Activated T-cell treated with anti-CD3 and anti-CD28 coated beads, Interleukin-2, amount 50 U/mL, for 4 hours (primary cell): ENCODE data around the gene TRAF2. TPM values are rescaled to one million over a fixed set of nuclear protein-coding genes. Genes with fewer than 3 reads are reported as not detected.
A peak's percentile ranks its signal among the peaks of the same experiment; 100 is the strongest.

Experiments used
- ATAC-seq, 2 donors: fragments of 200-7000 bp; cut with Tn5 transposase; one replicate each; pipeline ENCODE4 v1.10.0; 2021
- DNase-seq: peaks from one replicate; pipeline ENCODE4 v3.0.0-alpha.2; 2020
- H3K27me3 Mint-ChIP-seq: one replicate; pipeline ENCODE4 v1.8.0; 2021; ENCODE audit warnings: low read depth, mixed read lengths
- H3K36me3 Mint-ChIP-seq: one replicate; pipeline ENCODE4 v1.8.0; 2022; ENCODE audit warnings: mixed read lengths; ENCODE audit not compliant: insufficient read depth
- H3K4me1 Mint-ChIP-seq: one replicate; pipeline ENCODE4 v1.8.0; 2021; ENCODE audit warnings: low read depth, mixed read lengths
- H3K4me3 Mint-ChIP-seq: one replicate; pipeline ENCODE4 v1.8.0; 2021; ENCODE audit warnings: mild to moderate bottlenecking, moderate library complexity, mixed read lengths
- H3K9me3 Mint-ChIP-seq: one replicate; pipeline ENCODE4 v1.8.0; 2021; ENCODE audit warnings: mixed read lengths
- total RNA-seq, 3 donors: library from RNA; stranded (reverse); gene quantifications; one replicate each; pipeline ENCODE4 v1.2.1, GENCODE V29; 2021

TRAF2 gene
- total RNA-seq, 3 donors from 2014 or later, result 64.3 to 73.4 (median 68.8) TPM

DNA sequence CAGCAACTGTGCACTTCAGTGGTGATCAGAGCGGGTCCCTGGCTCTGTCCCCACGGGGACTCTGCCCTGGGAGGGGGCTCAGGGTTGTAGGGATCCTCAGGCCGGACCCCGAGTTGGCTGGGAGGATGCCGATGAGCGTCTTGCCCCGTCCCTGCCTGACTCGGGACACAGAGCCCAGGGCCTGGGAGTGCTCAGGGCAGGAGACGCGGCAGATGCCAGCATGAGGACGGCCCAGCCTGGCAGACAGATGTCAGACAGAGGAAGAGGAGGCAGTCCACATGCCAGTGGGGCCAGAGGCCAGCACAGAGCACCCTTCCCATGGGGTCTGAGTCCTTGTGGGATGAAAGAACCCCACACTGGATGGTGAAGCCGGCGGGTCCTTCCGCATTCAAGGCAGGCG, 77.0 kb downstream of the TRAF2 start:
- Mint-ChIP-seq H3K4me1 (peaks cover 41% of the 10 kb centered on the region), H3K9me3 (no peaks in the 10 kb centered on the region), H3K27me3 (no peaks in the 10 kb centered on the region), H3K4me3 (no peak overlapping the region), H3K36me3 (no peaks in the 10 kb centered on the region)
- DNase-seq, result no peak
- ATAC-seq, result no peak

DNA sequence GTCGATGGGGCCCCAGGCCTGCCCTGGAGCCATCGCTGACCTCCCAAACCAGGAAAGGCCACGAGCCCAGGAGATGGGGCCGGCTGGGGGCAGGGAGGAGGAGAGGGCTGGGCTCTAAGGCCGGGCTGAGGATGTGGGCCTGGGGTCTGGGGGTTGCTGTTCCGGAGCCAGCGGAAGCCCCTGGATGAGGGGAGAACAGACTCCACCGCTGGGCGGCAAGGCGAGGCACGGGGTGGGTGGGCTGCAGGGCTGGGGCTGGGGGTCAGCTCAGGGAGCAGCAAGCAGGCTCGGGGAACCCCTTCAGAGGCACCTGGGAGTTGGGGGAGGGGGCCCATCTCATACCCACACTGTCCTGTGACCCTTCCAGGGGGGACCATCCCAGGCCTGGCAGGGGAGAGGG, 77.4 kb downstream of the TRAF2 start:
- peaks cover 41% of the 10 kb centered on the region for H3K4me1 Mint-ChIP-seq
- H3K9me3 Mint-ChIP-seq, result no peaks in the 10 kb centered on the region
- no peaks in the 10 kb centered on the region for H3K36me3 Mint-ChIP-seq
- no peak for ATAC-seq
- no peak for DNase-seq
- no peaks in the 10 kb centered on the region for H3K27me3 Mint-ChIP-seq
- H3K4me3 Mint-ChIP-seq, result no peak overlapping the region

DNA sequence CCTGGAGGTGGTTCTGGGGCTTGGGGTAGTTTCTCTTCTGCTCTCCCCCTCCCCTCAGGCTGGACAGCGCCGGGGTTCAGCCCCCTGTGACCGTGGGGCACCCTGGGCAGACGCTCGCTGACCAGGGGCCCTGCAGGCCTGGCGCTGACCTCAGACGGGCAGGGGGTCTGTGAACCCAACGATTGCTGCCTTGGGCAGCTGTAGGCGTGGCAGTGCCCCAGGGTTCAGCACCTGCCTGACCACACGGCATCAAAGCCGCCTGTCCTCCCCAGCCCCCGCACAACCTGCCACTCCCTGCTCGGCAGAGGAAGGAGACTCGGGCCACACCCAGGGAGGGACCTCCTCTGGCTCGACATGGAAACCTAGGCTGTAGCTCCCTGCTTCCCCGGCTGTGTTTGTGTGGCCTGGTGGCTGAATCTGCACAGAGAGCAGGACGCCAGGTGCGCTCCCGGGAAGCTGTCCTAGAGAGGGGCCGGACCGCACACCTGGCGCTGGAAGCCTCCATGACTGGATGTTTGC, 77.9 kb downstream of the TRAF2 start:
- peaks cover 38% of the 10 kb centered on the region for H3K4me1 Mint-ChIP-seq
- no peak for ATAC-seq
- no peak for DNase-seq
- H3K27me3 Mint-ChIP-seq, result no peaks in the 10 kb centered on the region
- no peak overlapping the region for H3K4me3 Mint-ChIP-seq
- no peaks in the 10 kb centered on the region for H3K9me3 Mint-ChIP-seq
- H3K36me3 Mint-ChIP-seq, result no peaks in the 10 kb centered on the region

DNA sequence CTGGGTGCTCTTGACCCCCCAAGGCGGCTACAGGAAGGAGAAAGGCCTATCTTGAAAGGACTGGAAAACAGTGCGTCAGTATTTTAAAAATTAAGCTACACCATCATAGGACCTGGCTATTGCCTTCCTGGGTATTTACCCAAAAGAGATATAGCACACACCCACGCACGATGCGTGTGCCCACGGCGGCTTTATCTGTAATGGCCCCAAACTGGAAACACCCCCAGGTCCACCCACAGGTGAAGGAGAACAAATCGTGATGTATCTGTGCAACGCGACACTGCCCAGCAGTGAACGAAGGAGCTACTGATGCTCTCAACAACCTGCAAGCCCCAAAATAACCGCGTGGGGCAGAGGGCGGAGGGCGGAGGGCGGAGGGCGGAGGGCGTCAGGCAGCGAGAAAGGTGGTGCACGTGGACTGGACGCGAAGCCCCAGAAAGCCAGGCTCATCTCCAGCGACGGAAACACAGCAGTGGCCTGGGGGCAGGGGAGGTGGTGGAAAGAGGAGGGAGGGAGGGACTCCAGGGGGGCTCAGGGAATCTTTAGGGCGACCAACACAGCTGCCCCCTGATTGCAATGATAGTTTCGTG, 78.6 kb downstream of the TRAF2 start:
- DNase-seq (no peak), ATAC-seq (no peak)
- no peaks in the 10 kb centered on the region for H3K9me3 Mint-ChIP-seq
- no peak overlapping the region for H3K4me3 Mint-ChIP-seq
- H3K27me3 Mint-ChIP-seq, result no peaks in the 10 kb centered on the region
- H3K4me1 Mint-ChIP-seq, result peaks cover 36% of the 10 kb centered on the region
- H3K36me3 Mint-ChIP-seq, result no peaks in the 10 kb centered on the region

DNA sequence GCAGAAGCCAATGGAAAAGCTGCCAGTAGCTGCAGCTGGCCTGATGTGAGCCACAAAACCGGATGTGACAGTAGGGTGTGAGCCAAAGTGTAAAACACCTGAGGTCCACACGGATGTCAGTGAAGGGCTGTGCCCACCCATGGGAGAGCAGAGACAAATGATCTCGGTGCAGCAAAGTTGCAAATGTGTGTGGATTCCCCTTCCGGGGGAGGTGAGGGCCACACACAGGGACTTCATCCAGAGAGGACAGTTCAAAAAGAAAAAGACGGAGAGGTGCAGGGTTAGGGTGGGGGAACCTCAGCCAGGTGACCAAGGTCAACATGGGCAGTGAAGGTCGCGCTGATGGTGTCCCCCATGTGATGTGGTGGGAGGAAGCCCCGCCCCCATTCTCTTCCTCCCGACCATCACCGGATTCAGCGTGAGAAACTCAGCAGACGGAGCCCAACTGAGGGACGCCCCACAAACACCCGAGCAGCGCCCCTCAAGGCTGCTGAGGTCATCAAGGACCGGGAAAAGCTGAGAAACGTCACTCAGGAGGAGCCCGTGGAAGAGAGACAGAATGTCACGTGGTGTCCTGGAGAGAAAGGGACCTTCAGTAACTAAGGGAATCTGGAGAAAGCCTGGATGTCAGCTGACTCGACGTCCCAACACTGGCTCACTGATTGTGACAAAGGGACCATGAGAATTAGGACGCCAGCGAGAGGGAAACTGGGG, 79.6 kb downstream of the TRAF2 start:
- DNase-seq, result no peak
- H3K4me1 Mint-ChIP-seq, result peaks cover 28% of the 10 kb centered on the region
- H3K4me3 Mint-ChIP-seq, result peak overlapping the region; percentile 56
- H3K27me3 Mint-ChIP-seq, result no peaks in the 10 kb centered on the region
- H3K36me3 Mint-ChIP-seq, result no peaks in the 10 kb centered on the region
- no peaks in the 10 kb centered on the region for H3K9me3 Mint-ChIP-seq
- peak; percentile 35 to 41 for ATAC-seq

DNA sequence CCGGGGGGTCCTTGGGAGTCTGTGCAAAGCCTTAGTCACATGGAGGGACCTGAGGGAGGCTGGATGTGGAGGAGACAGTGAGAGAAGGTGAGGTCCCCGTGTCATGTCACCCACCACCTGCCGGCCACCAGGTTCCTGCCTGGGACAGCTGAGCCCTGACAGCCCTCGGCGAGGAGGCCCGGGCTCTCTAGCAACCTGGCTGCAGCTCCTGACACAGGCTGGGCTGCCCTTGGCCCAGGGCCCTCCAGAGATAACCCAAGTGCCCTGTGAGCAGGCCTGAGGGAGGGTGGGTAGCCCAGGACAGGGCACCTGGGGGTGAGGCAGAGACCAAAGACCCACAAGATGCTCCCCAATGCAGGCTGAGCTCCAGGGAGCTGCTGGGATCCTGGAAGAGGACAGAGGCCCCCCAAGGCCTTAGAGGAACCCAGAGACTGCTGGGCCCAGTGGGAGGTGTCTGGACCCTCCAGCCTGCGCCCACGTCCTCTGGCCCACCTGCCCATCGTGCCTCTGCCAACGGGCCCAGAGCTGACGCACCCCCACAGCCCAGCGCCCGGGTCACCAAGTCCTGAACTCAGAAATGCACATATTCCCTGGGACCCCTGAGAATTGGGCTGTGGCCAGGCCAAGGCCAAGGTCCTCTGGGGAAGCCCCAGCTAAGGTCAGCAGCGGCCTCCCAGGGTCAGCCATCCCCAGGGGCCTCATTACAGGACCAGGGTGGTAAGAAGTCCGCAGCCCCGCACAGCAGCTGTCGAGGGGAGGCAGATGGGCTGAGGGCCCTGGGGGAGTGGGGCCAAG, 82.2 kb downstream of the TRAF2 start:
- no peak overlapping the region for H3K4me3 Mint-ChIP-seq
- H3K36me3 Mint-ChIP-seq, result no peaks in the 10 kb centered on the region
- no peak for DNase-seq
- ATAC-seq, result no peak
- no peaks in the 10 kb centered on the region for H3K27me3 Mint-ChIP-seq
- no peaks in the 10 kb centered on the region for H3K9me3 Mint-ChIP-seq
- H3K4me1 Mint-ChIP-seq, result peaks cover 18% of the 10 kb centered on the region

DNA sequence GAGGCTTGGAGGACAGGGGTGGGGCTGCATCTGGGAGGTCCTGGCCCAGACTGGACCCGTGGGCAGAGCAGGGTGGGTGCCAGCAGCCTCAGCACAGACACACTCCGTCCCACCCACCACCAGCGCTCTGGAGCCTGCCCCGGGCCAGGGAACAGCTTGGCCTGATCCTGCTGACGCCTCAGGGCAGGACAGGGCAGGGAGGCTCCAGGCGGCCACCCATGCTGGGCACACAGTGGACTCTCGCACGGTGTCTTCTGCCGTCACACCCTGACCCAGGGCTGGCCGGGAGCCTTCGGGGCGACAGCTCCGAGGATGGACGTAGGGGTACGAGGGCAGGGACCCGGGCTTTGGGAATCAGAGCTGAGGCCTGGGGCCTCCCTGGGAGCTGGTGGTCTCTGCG, 82.8 kb downstream of the TRAF2 start:
- H3K36me3 Mint-ChIP-seq, result no peaks in the 10 kb centered on the region
- H3K4me1 Mint-ChIP-seq, result peaks cover 19% of the 10 kb centered on the region
- no peaks in the 10 kb centered on the region for H3K9me3 Mint-ChIP-seq
- no peak for DNase-seq
- no peak overlapping the region for H3K4me3 Mint-ChIP-seq
- ATAC-seq, result no peak
- no peaks in the 10 kb centered on the region for H3K27me3 Mint-ChIP-seq

DNA sequence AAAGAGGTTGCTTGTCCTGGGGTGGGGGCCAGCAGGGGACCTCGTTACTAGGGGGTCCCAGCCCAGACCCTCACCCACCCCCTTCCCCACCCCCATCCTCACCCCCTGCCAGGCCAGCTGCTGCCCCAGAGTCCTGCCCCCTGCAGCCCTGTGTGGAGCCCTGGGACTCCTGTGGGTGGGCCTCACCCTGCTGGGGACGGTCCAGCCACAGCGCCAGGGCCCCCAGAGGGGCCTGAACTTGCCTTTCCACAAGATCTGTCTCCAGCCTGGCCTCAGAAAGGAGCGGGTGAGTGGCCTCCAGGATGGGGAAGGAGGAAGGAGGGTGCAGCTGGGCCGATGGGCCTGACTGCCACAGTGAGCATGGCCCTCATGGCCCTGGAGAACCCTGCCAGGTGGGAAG, 83.5 kb downstream of the TRAF2 start:
- Mint-ChIP-seq H3K4me1 (peaks cover 17% of the 10 kb centered on the region), H3K4me3 (no peak overlapping the region), H3K9me3 (no peaks in the 10 kb centered on the region), H3K27me3 (no peaks in the 10 kb centered on the region), H3K36me3 (no peaks in the 10 kb centered on the region)
- no peak for ATAC-seq
- no peak for DNase-seq

DNA sequence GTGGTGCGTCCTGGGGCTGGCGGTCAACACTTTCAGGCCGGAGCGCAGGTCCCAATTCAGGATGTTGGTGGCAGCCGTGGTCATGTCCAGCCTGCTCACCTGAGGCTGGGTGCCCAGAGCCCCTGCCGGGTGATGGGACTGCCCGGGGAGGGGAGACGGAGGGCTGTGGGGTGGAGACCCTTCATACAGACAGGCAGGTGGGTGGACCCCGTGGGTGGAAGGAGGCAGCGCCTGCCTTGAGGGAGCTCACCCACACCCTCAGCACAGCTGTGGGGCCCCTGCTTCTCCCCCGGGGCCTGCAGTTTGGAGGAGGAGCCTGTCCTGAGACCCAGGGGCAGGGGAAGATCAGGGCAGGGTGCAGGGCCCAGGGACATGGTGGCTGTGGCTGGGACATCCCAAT, 84.0 kb downstream of the TRAF2 start:
- H3K36me3 Mint-ChIP-seq, result no peaks in the 10 kb centered on the region
- H3K4me3 Mint-ChIP-seq, result no peak overlapping the region
- no peak for ATAC-seq
- H3K9me3 Mint-ChIP-seq, result no peaks in the 10 kb centered on the region
- no peak for DNase-seq
- peaks cover 21% of the 10 kb centered on the region for H3K4me1 Mint-ChIP-seq
- no peaks in the 10 kb centered on the region for H3K27me3 Mint-ChIP-seq

DNA sequence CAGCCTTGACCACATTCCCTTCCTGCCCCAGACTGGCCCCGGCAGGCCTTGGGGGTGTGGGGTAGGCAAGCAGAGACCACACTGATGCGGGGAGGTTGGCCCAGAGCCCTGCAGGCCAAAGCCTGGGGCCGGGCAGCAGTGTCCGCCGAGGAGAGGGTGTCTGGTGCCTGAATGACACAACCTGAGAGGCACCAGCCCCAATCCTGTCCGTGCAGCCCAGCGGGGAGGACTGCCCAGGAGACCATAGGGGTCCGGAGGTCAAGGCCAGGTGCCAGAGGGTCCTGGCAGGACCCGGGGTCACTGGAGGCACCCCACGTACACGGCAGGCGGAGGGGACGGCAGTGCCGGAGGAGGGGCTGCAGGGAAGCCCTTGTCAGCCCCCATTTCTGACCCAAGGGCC, 85.4 kb downstream of the TRAF2 start:
- H3K4me3 Mint-ChIP-seq, result no peak overlapping the region
- DNase-seq (no peak), ATAC-seq (no peak)
- no peaks in the 10 kb centered on the region for H3K36me3 Mint-ChIP-seq
- no peaks in the 10 kb centered on the region for H3K9me3 Mint-ChIP-seq
- no peaks in the 10 kb centered on the region for H3K27me3 Mint-ChIP-seq
- H3K4me1 Mint-ChIP-seq, result peaks cover 22% of the 10 kb centered on the region

DNA sequence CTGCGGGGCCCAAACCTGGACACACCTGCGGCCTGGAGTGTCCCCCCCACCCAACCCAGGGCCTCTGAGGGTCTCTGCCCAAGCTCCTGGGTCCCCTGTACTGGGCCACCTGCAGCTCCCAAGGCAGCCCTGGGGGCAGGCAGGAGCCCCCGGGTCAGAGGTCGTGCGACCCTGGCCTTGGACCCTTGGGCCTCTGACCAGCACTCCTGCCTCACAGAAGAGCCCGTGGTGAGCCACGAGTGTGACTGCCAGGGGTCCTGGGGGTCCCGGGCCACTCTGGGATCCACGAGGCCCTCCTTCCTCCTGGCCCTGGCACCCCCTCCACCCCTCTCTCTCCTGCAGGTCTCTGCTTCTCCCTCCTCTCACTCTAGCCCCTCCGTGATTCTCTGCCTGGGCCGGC, 86.0 kb downstream of the TRAF2 start:
- Mint-ChIP-seq H3K4me3 (no peak overlapping the region), H3K27me3 (no peaks in the 10 kb centered on the region), H3K36me3 (no peaks in the 10 kb centered on the region), H3K4me1 (peaks cover 24% of the 10 kb centered on the region), H3K9me3 (no peaks in the 10 kb centered on the region)
- ATAC-seq (no peak), DNase-seq (no peak)

DNA sequence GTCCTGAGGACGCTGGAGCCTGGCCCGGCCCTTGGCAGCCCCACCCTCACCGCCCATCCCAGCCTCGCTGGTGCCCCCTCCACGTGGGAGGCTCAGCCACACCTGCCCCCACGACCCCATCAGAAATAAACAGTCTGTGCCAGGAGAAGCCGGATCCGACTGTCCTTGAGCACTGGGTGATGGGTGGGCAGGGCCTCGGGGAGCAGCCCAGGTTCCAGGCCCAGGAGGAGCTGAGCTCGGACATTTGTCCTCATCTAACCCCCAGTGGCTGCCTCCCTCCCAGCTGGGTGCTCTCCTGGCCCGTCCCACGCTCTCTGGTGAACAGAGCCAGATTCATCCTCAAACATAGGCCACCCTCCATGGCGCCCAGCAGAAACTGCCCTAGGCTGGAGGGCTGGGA, 86.4 kb downstream of the TRAF2 start:
- H3K4me3 Mint-ChIP-seq, result no peak overlapping the region
- H3K4me1 Mint-ChIP-seq, result peaks cover 24% of the 10 kb centered on the region
- H3K9me3 Mint-ChIP-seq, result no peaks in the 10 kb centered on the region
- H3K27me3 Mint-ChIP-seq, result no peaks in the 10 kb centered on the region
- DNase-seq, result no peak
- no peak for ATAC-seq
- H3K36me3 Mint-ChIP-seq, result no peaks in the 10 kb centered on the region

DNA sequence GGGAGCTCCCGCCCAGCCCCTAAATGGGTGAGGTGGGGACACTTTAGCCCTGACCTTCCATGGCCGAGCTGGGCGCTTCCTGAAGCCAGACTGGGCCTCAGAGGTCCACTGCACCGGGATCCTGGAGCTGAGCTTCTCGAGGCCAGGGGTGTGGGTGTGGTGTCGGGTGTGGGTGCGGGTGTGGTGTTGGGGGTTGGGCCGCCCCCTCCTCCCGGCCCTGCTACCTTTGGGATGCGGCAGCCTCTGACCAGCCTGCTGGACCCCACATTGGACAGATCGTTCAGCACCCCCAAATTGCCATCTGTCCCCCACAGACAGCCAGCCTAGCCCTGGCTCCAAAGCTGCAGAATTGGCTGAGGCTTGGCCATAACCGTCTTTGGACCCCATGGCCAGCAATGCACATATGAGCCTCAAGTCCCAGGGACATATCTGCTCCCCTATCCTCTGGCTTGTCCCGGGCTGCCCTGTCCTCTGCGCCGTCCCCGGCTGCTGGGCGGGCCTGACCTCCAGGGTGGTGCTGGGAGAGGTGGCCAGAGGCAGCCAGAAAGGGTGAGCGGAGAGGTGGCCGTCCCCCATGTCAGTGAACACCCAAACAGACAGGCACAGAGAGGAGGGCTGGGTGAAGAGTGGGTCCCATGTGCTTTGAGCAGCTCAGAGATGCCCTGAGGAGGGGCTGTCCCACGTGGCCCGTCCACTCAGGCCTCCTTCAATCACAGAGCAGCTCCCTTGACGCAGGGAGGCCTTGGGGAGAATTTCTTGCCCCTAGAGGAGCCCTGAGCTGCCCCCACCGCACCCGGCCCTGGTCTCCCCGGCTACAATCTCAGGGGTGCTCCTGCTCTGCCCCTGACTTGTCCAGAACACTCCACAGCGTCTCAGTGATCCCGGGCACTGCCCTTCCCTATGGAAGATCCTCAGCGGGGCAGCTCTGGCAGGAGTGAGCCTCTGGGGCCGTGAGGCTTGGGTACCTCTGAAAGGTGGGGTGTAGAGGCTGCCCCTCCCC, 87.6 kb downstream of the TRAF2 start:
- ATAC-seq (no peak), DNase-seq (no peak)
- Mint-ChIP-seq H3K27me3 (no peaks in the 10 kb centered on the region), H3K4me3 (no peak overlapping the region), H3K4me1 (peaks cover 24% of the 10 kb centered on the region), H3K9me3 (no peaks in the 10 kb centered on the region), H3K36me3 (no peaks in the 10 kb centered on the region)
